T-helper 1 cell treated with Interleukin-12 subunit alpha and Interleukin-12 subunit beta and Interleukin-4 antibody, amounts not matched to agents 30 ng/mL and 1 ng/mL, for 36 hours (primary cell): Measurements from ENCODE around the gene ATP1A2. TPM values are rescaled to one million over a fixed set of nuclear protein-coding genes. Genes with fewer than 3 reads are reported as not detected.
"Not testable (repeated sequence)": the region's sequence is repeated elsewhere in the genome, so short reads cannot be mapped to it uniquely, and the experiment has no call there.

Source experiments
- intact Hi-C: fragments of 100-400 bp; cut with micrococcal nuclease; formaldehyde crosslinking; loops from one replicate; pipeline ENCODE4 v1.15.1; 2024
- total RNA-seq: library from RNA; stranded (reverse); gene quantifications from 2 replicates; pipeline ENCODE4 v1.2.3, GENCODE V29; 2022

Gene ATP1A2
- total RNA-seq, 1 donor from 2014 or later = not detected

- intact Hi-C loops = loop anchor here (1.0 to 5.0 kb wide), 13 partner anchors 14 to 1292 kb away; partner anchors contain the start of genes AIM2, CD48, COPA and DUSP23
These were observed 16.6 kb upstream of the ATP1A2 start for GRCh38 chr1:160098852-160099561.

- intact Hi-C loops = loop anchor here (1.0 to 5.0 kb wide), 7 partner anchors 92 to 1291 kb away; partner anchors contain the start of genes AIM2, CASQ1, CD48 and SLAMF1
These were observed 15.7 kb upstream of the ATP1A2 start for GRCh38 chr1:160099716-160100375.

- intact Hi-C loops = loop anchor here (1.0 to 5.0 kb wide), 5 partner anchors 91 to 275 kb away; partner anchors contain the start of genes CASQ1 and PEA15
These were observed 14.4 kb upstream of the ATP1A2 start for GRCh38 chr1:160101037-160101716.

GRCh38 chr1:160101717-160102522, 13.6 kb upstream of the ATP1A2 start:
- intact Hi-C loops = loop anchor here (1.0 to 5.0 kb wide), 5 partner anchors 90 to 274 kb away; partner anchors contain the start of genes CASQ1 and PEA15

GRCh38 chr1:160103658-160104408, 11.7 kb upstream of the ATP1A2 start:
- intact Hi-C loops = loop anchor here (5.0 kb wide), 1 partner anchor 88 kb away; the partner anchor contains the start of gene CASQ1

- intact Hi-C loops = loop anchor here (5.0 kb wide), 1 partner anchor 88 kb away; the partner anchor contains the start of gene CASQ1
These were observed 11.1 kb upstream of the ATP1A2 start for GRCh38 chr1:160104486-160104885.

GRCh38 chr1:160105155-160105554, 10.4 kb upstream of the ATP1A2 start:
- intact Hi-C loops = no loop called here

- intact Hi-C loops = no loop called here
These were observed 8.0 kb upstream of the ATP1A2 start for GRCh38 chr1:160107512-160107911.

GRCh38 chr1:160108888-160109662, 6.5 kb upstream of the ATP1A2 start:
- intact Hi-C loops = loop anchor here (1.0 kb wide), 1 partner anchor 143 kb away; no protein-coding TSS in a partner anchor

GRCh38 chr1:160109686-160110085, 5.9 kb upstream of the ATP1A2 start:
- intact Hi-C loops = loop anchor here (1.0 kb wide), 1 partner anchor 143 kb away; no protein-coding TSS in a partner anchor

GRCh38 chr1:160111462-160111861, 4.1 kb upstream of the ATP1A2 start:
- intact Hi-C loops = not testable (repeated sequence)

- intact Hi-C loops = no loop called here
These were observed 3.2 kb upstream of the ATP1A2 start for GRCh38 chr1:160112357-160112756.

- intact Hi-C loops = no loop called here
These were observed 2.2 kb upstream of the ATP1A2 start for GRCh38 chr1:160113407-160113806.

- intact Hi-C loops = no loop called here
These were observed 1.5 kb upstream of the ATP1A2 start for GRCh38 chr1:160114085-160114484.

- intact Hi-C loops = no loop called here
These were observed 956 bp downstream of the ATP1A2 start for GRCh38 chr1:160116283-160117147.

- intact Hi-C loops = no loop called here
These were observed 1.7 kb downstream of the ATP1A2 start for GRCh38 chr1:160117300-160117699.

- intact Hi-C loops = no loop called here
These were observed 2.2 kb downstream of the ATP1A2 start for GRCh38 chr1:160117709-160118183.

GRCh38 chr1:160118928-160119327, 3.4 kb downstream of the ATP1A2 start:
- intact Hi-C loops = no loop called here
